ENCODE measurements around the gene MATN1.
A peak's percentile ranks its signal among the peaks of the same experiment; 100 is the strongest.
"Not testable (repeated sequence)": the region's sequence is repeated elsewhere in the genome, so short reads cannot be mapped to it uniquely, and the experiment has no call there.

The MATN1 gene

GRCh38 chr1:30723331-30723755 lies at the start of gene MATN1:
TSS of gene MATN1 (minus strand) at chr1:30723585. CDS start at chr1:30723551, 34 bp downstream.
- DNase-seq (ENCODE audit: low read depth in 1 of 2, low spot score in 1 of 2) = no peak

- DNase-seq (ENCODE audit: low read depth in 1 of 2, low spot score in 1 of 2) = no peak
Observed at GRCh38 chr1:30771005-30771404, 47.6 kb upstream of the MATN1 start.

- no peak for DNase-seq (ENCODE audit: low read depth in 1 of 2, low spot score in 1 of 2)
Observed at GRCh38 chr1:30770150-30770549, 46.8 kb upstream of the MATN1 start.

- no peak for DNase-seq (ENCODE audit: low read depth in 1 of 2, low spot score in 1 of 2)
Observed at GRCh38 chr1:30768830-30769718, 45.7 kb upstream of the MATN1 start.

GRCh38 chr1:30768159-30768829 lies 44.9 kb upstream of the MATN1 start:
- no peak for DNase-seq (ENCODE audit: low read depth in 1 of 2, low spot score in 1 of 2)

GRCh38 chr1:30766948-30767347 lies 43.6 kb upstream of the MATN1 start:
- DNase-seq (ENCODE audit: low read depth in 1 of 2, low spot score in 1 of 2) = not testable (repeated sequence)

- DNase-seq (ENCODE audit: low read depth in 1 of 2, low spot score in 1 of 2) = no peak
Observed at GRCh38 chr1:30765556-30766434, 42.4 kb upstream of the MATN1 start.

- DNase-seq (ENCODE audit: low read depth in 1 of 2, low spot score in 1 of 2) = no peak
Observed at GRCh38 chr1:30764939-30765555, 41.7 kb upstream of the MATN1 start.

- no peak for DNase-seq (ENCODE audit: low read depth in 1 of 2, low spot score in 1 of 2)
Observed at GRCh38 chr1:30764396-30764795, 41.0 kb upstream of the MATN1 start.

- no peak for DNase-seq (ENCODE audit: low read depth in 1 of 2, low spot score in 1 of 2)
Observed at GRCh38 chr1:30763651-30764248, 40.4 kb upstream of the MATN1 start.

GRCh38 chr1:30762930-30763650 lies 39.7 kb upstream of the MATN1 start:
- DNase-seq (ENCODE audit: low read depth in 1 of 2, low spot score in 1 of 2) = no peak

GRCh38 chr1:30762152-30762929 lies 39.0 kb upstream of the MATN1 start:
- no peak for DNase-seq (ENCODE audit: low read depth in 1 of 2, low spot score in 1 of 2)

GRCh38 chr1:30761381-30762151 lies 38.2 kb upstream of the MATN1 start:
- DNase-seq (ENCODE audit: low read depth in 1 of 2, low spot score in 1 of 2) = no peak

- DNase-seq (ENCODE audit: low read depth in 1 of 2, low spot score in 1 of 2) = no peak
Observed at GRCh38 chr1:30760596-30761324, 37.4 kb upstream of the MATN1 start.

GRCh38 chr1:30759718-30760281 lies 36.4 kb upstream of the MATN1 start:
- DNase-seq (ENCODE audit: low read depth in 1 of 2, low spot score in 1 of 2) = peak; percentile 37 to 52

- DNase-seq (ENCODE audit: low read depth in 1 of 2, low spot score in 1 of 2) = no peak
Observed at GRCh38 chr1:30758785-30759380, 35.5 kb upstream of the MATN1 start.

GRCh38 chr1:30758121-30758688 lies 34.8 kb upstream of the MATN1 start:
- no peak for DNase-seq (ENCODE audit: low read depth in 1 of 2, low spot score in 1 of 2)
